ENCODE measurements around the gene UCP3. TPM values are rescaled to one million over a fixed set of nuclear protein-coding genes. Genes with fewer than 3 reads are reported as not detected.
A peak's percentile ranks its signal among the peaks of the same experiment; 100 is the strongest.

Gene UCP3
- total and polyA plus RNA-seq, 12 donors = 0.61 to 12.6 (median 1.6) TPM

DNA sequence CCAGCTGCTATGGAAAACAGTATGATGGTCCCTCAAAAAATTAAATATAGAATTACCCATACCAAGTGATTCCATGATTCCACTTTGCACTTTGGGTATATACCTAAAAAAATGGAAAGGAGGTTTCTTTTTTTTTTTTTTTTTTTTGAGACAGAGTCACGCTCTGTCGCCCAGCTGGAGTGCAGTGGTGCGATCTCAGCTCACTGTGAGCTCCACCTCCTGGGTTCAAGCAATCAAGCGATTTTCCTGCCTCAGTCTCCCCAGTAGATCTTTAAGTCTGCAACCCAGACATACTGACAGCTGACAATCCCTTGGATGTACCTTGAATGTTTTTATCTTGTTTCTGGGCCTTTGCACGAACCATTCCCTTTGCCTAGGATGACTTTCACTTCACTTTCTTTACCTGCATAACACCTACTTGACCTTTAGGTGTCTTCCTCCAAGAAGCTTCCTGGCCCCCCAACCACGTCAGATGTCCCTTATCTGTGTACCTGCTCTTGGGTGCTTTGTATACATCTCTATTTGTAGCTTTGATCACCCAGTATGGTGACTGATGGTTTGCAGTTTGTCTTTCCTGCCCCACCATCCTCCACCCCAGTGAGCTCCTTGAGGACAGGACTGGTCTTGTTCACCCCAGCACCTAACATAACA is 11.6 kb downstream of the UCP3 start:
- H3K27me3 ChIP-seq = no peaks in the 10 kb centered on the region
- no peak overlapping the region for H3K4me3 ChIP-seq
- TF ChIP-seq, protein P1, sequence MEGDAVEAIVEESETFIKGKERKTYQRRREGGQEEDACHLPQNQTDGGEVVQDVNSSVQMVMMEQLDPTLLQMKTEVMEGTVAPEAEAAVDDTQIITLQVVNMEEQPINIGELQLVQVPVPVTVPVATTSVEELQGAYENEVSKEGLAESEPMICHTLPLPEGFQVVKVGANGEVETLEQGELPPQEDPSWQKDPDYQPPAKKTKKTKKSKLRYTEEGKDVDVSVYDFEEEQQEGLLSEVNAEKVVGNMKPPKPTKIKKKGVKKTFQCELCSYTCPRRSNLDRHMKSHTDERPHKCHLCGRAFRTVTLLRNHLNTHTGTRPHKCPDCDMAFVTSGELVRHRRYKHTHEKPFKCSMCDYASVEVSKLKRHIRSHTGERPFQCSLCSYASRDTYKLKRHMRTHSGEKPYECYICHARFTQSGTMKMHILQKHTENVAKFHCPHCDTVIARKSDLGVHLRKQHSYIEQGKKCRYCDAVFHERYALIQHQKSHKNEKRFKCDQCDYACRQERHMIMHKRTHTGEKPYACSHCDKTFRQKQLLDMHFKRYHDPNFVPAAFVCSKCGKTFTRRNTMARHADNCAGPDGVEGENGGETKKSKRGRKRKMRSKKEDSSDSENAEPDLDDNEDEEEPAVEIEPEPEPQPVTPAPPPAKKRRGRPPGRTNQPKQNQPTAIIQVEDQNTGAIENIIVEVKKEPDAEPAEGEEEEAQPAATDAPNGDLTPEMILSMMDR (IDR thresholded peaks at IDR 0.05) = no peak
- intact Hi-C loops (cut with DNase I) = no loop called here
- 86 to 89% methylated on average over 6 of the region's 6 CpGs for WGBS, 2 donors
- peaks cover 0 to 9% (median 0%) of the 10 kb centered on the region in 9 donors for H3K4me1 ChIP-seq
- no peak overlapping the region for H3K27ac ChIP-seq
- H3K9me3 ChIP-seq = no peaks in the 10 kb centered on the region
- ATAC-seq (no peak), DNase-seq (no peak)
- H3K36me3 ChIP-seq = peaks cover 0 to 19% (median 0%) of the 10 kb centered on the region in 9 donors

DNA sequence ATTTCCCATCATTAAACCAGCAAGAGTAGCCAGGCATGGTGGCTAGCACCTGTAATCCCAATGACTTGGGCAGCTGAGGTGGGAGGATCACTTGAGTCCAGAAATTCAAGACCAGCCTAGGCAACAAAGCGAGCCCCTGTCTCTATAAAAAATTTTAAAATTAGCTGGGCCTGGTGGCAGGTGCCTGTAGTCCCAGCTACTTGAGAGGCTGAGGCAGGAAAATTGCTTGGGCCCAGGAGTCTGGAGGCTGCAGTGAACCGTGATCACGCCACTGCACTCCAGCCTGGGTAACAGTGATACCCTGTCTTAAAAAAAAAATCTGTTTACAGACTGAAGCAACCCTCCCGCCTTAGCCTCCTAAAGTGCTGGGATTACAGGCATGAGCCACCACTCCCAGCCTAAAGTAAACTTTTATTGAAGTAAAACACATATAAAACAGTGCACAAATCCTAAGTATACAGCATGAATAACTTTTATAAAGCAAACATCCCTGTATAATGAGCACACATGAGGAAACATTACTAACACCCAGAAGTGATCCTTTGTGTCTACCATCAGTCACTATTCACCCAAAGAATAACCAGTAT is 12.6 kb downstream of the UCP3 start:
- Histone ChIP-seq H3K4me1 (peaks cover 0 to 9% (median 0%) of the 10 kb centered on the region in 9 donors), H3K27me3 (no peaks in the 10 kb centered on the region), H3K9me3 (no peaks in the 10 kb centered on the region), H3K36me3 (peaks cover 0 to 10% (median 0%) of the 10 kb centered on the region in 9 donors), H3K27ac (peak overlapping the region in 1 of 10 donors; percentile 81), H3K4me3 (no peak overlapping the region)
- ATAC-seq (no peak), DNase-seq (no peak)
- TF ChIP-seq, protein P1 (IDR thresholded peaks at IDR 0.05) = no peak
- 92% methylated on average over 4 of the region's 4 CpGs for WGBS, 2 donors
- intact Hi-C loops (cut with DNase I) = no loop called here

DNA sequence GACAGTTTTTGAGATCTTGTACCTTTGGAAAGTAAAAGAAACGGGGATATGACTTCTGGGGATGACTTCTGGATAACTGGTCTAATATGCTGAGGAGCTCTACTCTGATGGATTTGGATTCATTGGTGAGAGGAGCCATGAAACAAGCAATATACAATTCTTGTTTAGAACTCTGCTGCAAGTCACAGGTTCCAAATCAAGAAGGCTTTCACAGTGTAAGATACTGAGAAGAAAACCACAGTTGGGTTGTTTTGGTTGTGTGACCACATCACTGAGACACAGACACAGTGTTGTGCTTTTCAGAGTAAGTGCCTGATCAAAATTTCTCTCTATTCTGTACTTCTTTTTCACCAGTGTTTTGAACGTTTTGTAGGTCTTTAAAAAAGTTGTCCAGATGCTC is 13.2 kb downstream of the UCP3 start:
- Histone ChIP-seq H3K4me3 (no peak overlapping the region), H3K9me3 (no peaks in the 10 kb centered on the region), H3K36me3 (peaks cover 0 to 4% (median 0%) of the 10 kb centered on the region in 9 donors), H3K27me3 (no peaks in the 10 kb centered on the region), H3K27ac (peak overlapping the region in 1 of 10 donors; percentile 81), H3K4me1 (peaks cover 0 to 9% (median 0%) of the 10 kb centered on the region in 9 donors)
- TF ChIP-seq, protein P1 (IDR thresholded peaks at IDR 0.05) = no peak
- WGBS, 2 donors = 71 to 81% methylated on average over 2 of the region's 2 CpGs
- no peak for DNase-seq
- ATAC-seq = peak in 1 of 8 donors; percentile 42
- intact Hi-C loops (cut with DNase I) = no loop called here

DNA sequence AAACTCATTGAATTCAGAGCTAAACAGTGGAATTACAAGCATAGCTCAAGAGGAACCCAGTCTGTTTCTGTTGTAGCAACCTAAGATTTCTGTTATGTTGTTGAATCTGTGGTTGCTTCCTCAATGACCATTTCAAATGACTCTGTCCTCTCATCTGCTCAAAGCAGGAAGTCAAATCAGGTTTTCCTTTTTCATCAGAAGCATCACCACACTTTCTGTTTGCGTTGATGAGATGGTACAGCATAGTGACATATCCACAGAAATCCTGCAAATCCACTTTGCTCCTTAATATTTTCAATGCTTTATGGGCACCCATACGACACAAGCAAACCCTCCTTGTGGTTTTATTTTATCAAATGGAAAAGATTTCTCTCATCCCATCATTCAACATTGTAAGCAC is 13.6 kb downstream of the UCP3 start:
- intact Hi-C loops (cut with DNase I) = no loop called here
- Histone ChIP-seq H3K27ac (peak overlapping the region in 1 of 10 donors; percentile 81), H3K4me3 (no peak overlapping the region), H3K36me3 (no peaks in the 10 kb centered on the region), H3K9me3 (no peaks in the 10 kb centered on the region), H3K4me1 (peaks cover 0 to 9% (median 0%) of the 10 kb centered on the region in 9 donors), H3K27me3 (no peaks in the 10 kb centered on the region)
- TF ChIP-seq, protein P1 (IDR thresholded peaks at IDR 0.05) = no peak
- ATAC-seq = peak in 7 of 8 donors; percentile 43 to 82 (median 63)
- 74 to 76% methylated on average over 2 of the region's 2 CpGs for WGBS, 2 donors
- DNase-seq = no peak

Measured in heart right ventricle (tissue), 16 donors.